ENCODE results near the gene PIH1D1. TPM values are rescaled to one million over a fixed set of nuclear protein-coding genes. Genes with fewer than 3 reads are reported as not detected.

The PIH1D1 gene
- total RNA-seq, 1 donor from 2014 or later, result 84.5 TPM

GRCh38 chr19:49420227-49420626 lies 31.4 kb downstream of the PIH1D1 start:
- H3K4me1 Mint-ChIP-seq (ENCODE audit: unreplicated experiment), result peaks cover 23% of the 10 kb centered on the region
- H3K27me3 Mint-ChIP-seq (ENCODE audit: unreplicated experiment), result peaks cover 80% of the 10 kb centered on the region
- H3K36me3 Mint-ChIP-seq (ENCODE audit: unreplicated experiment), result no peaks in the 10 kb centered on the region
- TF ChIP-seq CTCF (IDR thresholded peaks at IDR 0.05), result no peak
- no peak for DNase-seq (ENCODE audit: extremely low spot score, unreplicated experiment)
- no peak overlapping the region for H3K27ac Mint-ChIP-seq (ENCODE audit: unreplicated experiment)
- H3K4me3 Mint-ChIP-seq (ENCODE audit: unreplicated experiment), result no peak overlapping the region
- no peaks in the 10 kb centered on the region for H3K9me3 Mint-ChIP-seq (ENCODE audit: unreplicated experiment)

- no peak overlapping the region for H3K27ac Mint-ChIP-seq (ENCODE audit: unreplicated experiment)
- no peak for DNase-seq (ENCODE audit: extremely low spot score, unreplicated experiment)
- H3K27me3 Mint-ChIP-seq (ENCODE audit: unreplicated experiment), result peaks cover 70% of the 10 kb centered on the region
- H3K36me3 Mint-ChIP-seq (ENCODE audit: unreplicated experiment), result no peaks in the 10 kb centered on the region
- no peak overlapping the region for H3K4me3 Mint-ChIP-seq (ENCODE audit: unreplicated experiment)
- H3K4me1 Mint-ChIP-seq (ENCODE audit: unreplicated experiment), result peaks cover 23% of the 10 kb centered on the region
- no peaks in the 10 kb centered on the region for H3K9me3 Mint-ChIP-seq (ENCODE audit: unreplicated experiment)
- no peak for TF ChIP-seq CTCF (IDR thresholded peaks at IDR 0.05)
Observed at GRCh38 chr19:49419173-49419572, 32.4 kb downstream of the PIH1D1 start.

GRCh38 chr19:49418511-49418910 lies 33.1 kb downstream of the PIH1D1 start:
- Mint-ChIP-seq H3K27ac (ENCODE audit: unreplicated experiment) (no peak overlapping the region), H3K4me3 (ENCODE audit: unreplicated experiment) (no peak overlapping the region), H3K4me1 (ENCODE audit: unreplicated experiment) (peaks cover 18% of the 10 kb centered on the region), H3K27me3 (ENCODE audit: unreplicated experiment) (peaks cover 63% of the 10 kb centered on the region), H3K36me3 (ENCODE audit: unreplicated experiment) (no peaks in the 10 kb centered on the region), H3K9me3 (ENCODE audit: unreplicated experiment) (no peaks in the 10 kb centered on the region)
- TF ChIP-seq CTCF (IDR thresholded peaks at IDR 0.05), result no peak
- DNase-seq (ENCODE audit: extremely low spot score, unreplicated experiment), result no peak

- Mint-ChIP-seq H3K9me3 (ENCODE audit: unreplicated experiment) (no peaks in the 10 kb centered on the region), H3K36me3 (ENCODE audit: unreplicated experiment) (no peaks in the 10 kb centered on the region), H3K27me3 (ENCODE audit: unreplicated experiment) (peaks cover 55% of the 10 kb centered on the region), H3K4me3 (ENCODE audit: unreplicated experiment) (no peak overlapping the region), H3K27ac (ENCODE audit: unreplicated experiment) (no peak overlapping the region), H3K4me1 (ENCODE audit: unreplicated experiment) (peaks cover 11% of the 10 kb centered on the region)
- TF ChIP-seq CTCF (IDR thresholded peaks at IDR 0.05), result no peak
- no peak for DNase-seq (ENCODE audit: extremely low spot score, unreplicated experiment)
Observed at GRCh38 chr19:49417088-49417487, 34.5 kb downstream of the PIH1D1 start.

GRCh38 chr19:49415810-49416200 lies 35.8 kb downstream of the PIH1D1 start:
- TF ChIP-seq CTCF (IDR thresholded peaks at IDR 0.05), result no peak
- peaks cover 44% of the 10 kb centered on the region for H3K27me3 Mint-ChIP-seq (ENCODE audit: unreplicated experiment)
- H3K27ac Mint-ChIP-seq (ENCODE audit: unreplicated experiment), result no peak overlapping the region
- peaks cover 1% of the 10 kb centered on the region for H3K4me1 Mint-ChIP-seq (ENCODE audit: unreplicated experiment)
- DNase-seq (ENCODE audit: extremely low spot score, unreplicated experiment), result no peak
- H3K4me3 Mint-ChIP-seq (ENCODE audit: unreplicated experiment), result no peak overlapping the region
- no peaks in the 10 kb centered on the region for H3K9me3 Mint-ChIP-seq (ENCODE audit: unreplicated experiment)
- no peaks in the 10 kb centered on the region for H3K36me3 Mint-ChIP-seq (ENCODE audit: unreplicated experiment)
